Measurements from ENCODE around the gene GSTO1.

The GSTO1 gene

DNA sequence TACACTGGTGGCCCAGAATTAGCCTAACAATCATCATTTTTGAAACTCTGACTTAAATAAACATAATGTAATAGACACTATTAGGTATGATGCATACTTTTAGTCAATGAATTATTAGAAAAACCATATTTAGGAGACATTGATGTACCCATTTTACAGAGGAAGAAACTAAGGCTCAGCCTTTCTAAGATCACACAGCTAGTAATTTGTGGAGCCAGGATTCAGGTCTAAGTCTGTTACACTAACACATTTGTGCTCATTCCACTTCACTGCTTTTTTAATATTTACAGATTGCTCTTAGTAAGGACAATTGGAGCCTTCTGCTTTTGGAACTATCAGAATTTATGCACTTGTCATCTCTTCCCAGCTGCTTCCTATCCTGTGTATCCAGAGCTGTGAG is 31.4 kb upstream of the GSTO1 start:
- DNase-seq (ENCODE audit: low read depth): no peak
- H3K4me3 ChIP-seq (replicated peaks; ENCODE audit: low read depth, low read length): no peak overlapping the region

DNA sequence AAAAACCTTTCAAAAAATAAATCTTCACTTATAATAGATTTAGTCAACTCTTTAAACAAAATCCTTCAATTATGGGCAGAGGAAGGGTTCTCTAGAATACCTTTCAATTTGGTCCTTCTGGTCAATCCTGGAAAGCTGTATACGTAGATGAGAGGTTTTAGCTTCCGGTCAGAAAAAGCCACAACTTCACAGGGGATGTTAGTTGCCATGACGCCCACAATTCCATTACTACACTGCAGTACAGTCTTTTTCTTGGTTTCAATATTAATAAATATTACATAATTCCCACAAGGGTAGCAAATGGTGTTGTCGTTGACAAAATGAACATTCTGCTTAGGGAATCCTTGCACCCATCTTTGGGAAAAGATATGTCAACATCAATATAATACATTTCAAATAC is 24.2 kb upstream of the GSTO1 start:
- TF ChIP-seq, protein P1, sequence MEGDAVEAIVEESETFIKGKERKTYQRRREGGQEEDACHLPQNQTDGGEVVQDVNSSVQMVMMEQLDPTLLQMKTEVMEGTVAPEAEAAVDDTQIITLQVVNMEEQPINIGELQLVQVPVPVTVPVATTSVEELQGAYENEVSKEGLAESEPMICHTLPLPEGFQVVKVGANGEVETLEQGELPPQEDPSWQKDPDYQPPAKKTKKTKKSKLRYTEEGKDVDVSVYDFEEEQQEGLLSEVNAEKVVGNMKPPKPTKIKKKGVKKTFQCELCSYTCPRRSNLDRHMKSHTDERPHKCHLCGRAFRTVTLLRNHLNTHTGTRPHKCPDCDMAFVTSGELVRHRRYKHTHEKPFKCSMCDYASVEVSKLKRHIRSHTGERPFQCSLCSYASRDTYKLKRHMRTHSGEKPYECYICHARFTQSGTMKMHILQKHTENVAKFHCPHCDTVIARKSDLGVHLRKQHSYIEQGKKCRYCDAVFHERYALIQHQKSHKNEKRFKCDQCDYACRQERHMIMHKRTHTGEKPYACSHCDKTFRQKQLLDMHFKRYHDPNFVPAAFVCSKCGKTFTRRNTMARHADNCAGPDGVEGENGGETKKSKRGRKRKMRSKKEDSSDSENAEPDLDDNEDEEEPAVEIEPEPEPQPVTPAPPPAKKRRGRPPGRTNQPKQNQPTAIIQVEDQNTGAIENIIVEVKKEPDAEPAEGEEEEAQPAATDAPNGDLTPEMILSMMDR (IDR thresholded peaks at IDR 0.05; ENCODE audit: low read length, missing control alignments): no peak
- DNase-seq (ENCODE audit: low read depth): no peak
- no peak overlapping the region for H3K4me3 ChIP-seq (replicated peaks; ENCODE audit: low read depth, low read length)

More for the DNA sequence above, 31.4 kb upstream of the GSTO1 start:
- TF ChIP-seq, protein P1 (IDR thresholded peaks at IDR 0.05; ENCODE audit: low read length, missing control alignments): no peak

DNA sequence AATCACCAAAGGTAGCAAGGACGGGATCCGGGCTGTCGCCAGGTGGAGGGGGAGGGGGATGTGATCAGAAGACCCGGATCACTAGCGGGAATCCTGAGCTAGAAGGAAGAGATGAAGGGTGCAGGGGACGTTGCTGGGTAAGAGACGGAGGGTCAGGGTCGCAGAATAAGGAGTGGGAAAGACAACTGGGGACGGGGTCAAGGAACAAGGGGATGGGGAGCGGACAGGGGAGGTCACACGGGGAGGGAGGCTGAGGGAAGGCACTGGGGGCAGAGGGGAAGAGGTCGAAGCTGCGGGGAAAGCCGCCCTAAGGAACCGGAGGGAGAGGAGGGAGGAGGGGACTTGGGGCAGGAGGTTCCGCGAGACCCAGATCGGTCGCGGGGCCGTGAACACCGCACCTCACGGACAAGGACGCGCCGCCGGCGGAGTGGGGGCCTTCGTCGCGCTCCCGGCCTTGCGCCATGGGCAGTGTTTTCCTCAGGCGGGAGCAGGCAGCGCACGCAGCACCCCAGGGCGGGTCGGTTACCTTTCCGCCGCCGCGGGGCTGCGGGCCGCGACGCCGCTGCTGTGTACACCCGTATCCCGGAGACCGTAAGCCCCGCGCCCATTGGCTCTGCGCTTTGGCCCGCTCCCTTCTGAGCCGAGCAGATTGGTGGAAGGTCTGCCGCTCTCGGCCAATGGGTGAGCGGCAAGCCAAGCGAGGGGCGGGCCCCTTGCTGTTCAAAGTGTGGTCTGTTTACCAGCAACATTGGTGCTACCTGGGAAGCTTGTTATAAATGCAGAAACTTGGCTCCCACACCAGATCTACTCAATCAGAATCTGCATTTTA is 22.7 kb upstream of the GSTO1 start, which contains the start of gene CFAP43:
TSS of gene CFAP43 (minus strand) at position 581 of the 829 bp plus-strand sequence. CDS start at position 463, 118 bp downstream.
- H3K4me3 ChIP-seq (replicated peaks; ENCODE audit: low read depth, low read length): peak within 1 kb of the TSS; percentile 86
- TF ChIP-seq, protein P1 (IDR thresholded peaks at IDR 0.05; ENCODE audit: low read length, missing control alignments): no peak
- peak; percentile 95 for DNase-seq (ENCODE audit: low read depth)

DNA sequence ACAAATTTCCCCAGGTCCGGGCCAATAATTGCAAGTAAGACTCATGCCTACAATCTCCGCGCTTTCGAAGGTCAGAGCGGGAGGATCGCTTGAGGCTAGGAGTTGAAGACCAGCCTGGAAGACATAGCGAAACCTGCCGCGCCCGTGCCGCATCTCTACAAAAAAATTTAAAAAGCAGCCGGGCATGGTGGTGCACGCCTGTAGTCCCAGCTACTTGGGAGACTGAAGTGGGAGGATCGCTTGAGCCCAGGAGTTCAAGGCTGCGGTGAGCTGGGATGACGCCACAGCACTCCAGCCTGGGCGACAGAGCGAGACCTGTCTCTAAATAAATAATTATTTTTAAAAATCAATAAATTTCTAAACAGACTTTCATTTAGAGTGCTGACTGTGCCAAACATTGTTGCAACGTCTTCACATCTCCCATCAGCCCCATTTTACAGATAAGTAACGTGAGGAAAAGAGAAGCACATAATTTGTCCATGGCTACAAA is 22.0 kb upstream of the GSTO1 start:
- no peak for DNase-seq (ENCODE audit: low read depth)
- TF ChIP-seq, protein P1 (IDR thresholded peaks at IDR 0.05; ENCODE audit: low read length, missing control alignments): no peak
- peak overlapping the region; percentile 86 for H3K4me3 ChIP-seq (replicated peaks; ENCODE audit: low read depth, low read length)

DNA sequence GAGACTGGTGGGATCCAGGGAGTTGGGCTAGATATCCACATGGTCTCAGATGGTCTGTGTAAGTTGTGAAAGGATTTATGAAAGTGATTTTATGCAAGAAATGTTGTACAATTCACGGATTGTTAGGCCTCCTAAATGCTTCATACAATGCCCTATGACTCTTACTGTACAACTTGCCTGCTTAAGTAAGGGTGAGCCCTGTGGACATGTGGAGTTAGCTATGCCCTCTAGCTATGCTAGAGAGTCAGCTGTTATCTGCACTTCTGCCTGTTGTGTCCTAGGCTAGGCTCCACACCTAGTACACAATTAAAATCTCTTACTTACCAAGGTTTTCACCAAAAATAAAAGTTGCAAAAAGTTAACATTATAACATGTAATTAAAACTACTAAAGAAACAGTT is 20.9 kb upstream of the GSTO1 start:
- TF ChIP-seq, protein P1 (IDR thresholded peaks at IDR 0.05; ENCODE audit: low read length, missing control alignments): no peak
- DNase-seq (ENCODE audit: low read depth): no peak
- H3K4me3 ChIP-seq (replicated peaks; ENCODE audit: low read depth, low read length): no peak overlapping the region

DNA sequence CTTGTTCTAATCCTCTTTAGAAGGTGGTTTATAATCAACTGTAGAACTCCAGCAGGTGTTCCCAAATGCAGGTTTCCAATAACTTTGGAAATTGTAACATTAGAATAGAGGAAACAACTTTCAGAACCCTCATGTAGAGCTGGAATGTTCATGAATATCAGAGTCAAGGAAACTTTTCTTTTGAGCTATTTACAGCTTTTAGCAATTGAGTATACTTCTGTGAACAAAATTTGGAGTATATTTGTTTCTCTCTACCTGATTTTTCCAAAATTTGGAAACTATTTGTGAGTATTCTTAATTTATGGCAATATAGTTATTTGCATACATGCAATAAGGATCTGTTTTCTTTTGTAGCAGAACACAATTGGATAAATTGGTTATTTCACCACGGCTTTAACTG is 19.8 kb upstream of the GSTO1 start:
- no peak overlapping the region for H3K4me3 ChIP-seq (replicated peaks; ENCODE audit: low read depth, low read length)
- TF ChIP-seq, protein P1 (IDR thresholded peaks at IDR 0.05; ENCODE audit: low read length, missing control alignments): no peak
- no peak for DNase-seq (ENCODE audit: low read depth)

All from fibroblast of pulmonary artery (primary cell).